HEK293 (cell line): Measurements from ENCODE around the gene CYP27B1.
A peak's percentile ranks its signal among the peaks of the same experiment; 100 is the strongest.

Experiments
- CTCF ChIA-PET: fragments of 350-600 bp; formaldehyde crosslinking; extraction: SDS; loops from one replicate; lab custom pipeline; 2021; ENCODE audit warnings: antibody characterized with exemption; lab: Yijun Ruan, JAX
- POLR2A ChIA-PET: fragments of 300-600 bp; formaldehyde crosslinking; extraction: SDS; loops from one replicate; lab custom pipeline; 2020; ENCODE audit warnings: antibody characterized with exemption, inconsistent platforms; lab: Yijun Ruan, JAX
- H3K27ac ChIP-seq: fragments of 200-500 bp; sonication (Bioruptor generic); 2 replicates; pipeline ENCODE4 v1.5.1; 2014; ENCODE audit warnings: low read depth, low read length, control low read depth, inconsistent platforms; ENCODE audit errors: extremely low read depth
- H3K36me3 ChIP-seq, 2 experiments: fragments of 200-500 bp in 1 of 2; sonication (Bioruptor generic) in 1 of 2; 1 replicate in 1 of 2; 2 replicates in 1 of 2; pipeline ENCODE4 v1.5.1; 2014 to 2017; ENCODE audit warnings: inconsistent platforms in 2 of 2, low read length in 2 of 2; ENCODE audit not compliant: control insufficient read depth in 2 of 2, insufficient read depth in 1 of 2
- H3K4me1 ChIP-seq: fragments of 200-500 bp; sonication (Bioruptor generic); 2 replicates; pipeline ENCODE4 v1.5.1; 2014; ENCODE audit warnings: mild to moderate bottlenecking, low read length, inconsistent platforms; ENCODE audit not compliant: control insufficient read depth, insufficient read depth
- H3K4me3 ChIP-seq: 2 replicates; pipeline ENCODE4 v1.5.1; 2011; ENCODE audit warnings: low read depth, mild to moderate bottlenecking, control low read depth, low read length, moderate library complexity
- H3K9me3 ChIP-seq: fragments of 200-500 bp; sonication (Bioruptor generic); 2 replicates; pipeline ENCODE4 v1.5.1; 2014; ENCODE audit warnings: low read depth, low read length, inconsistent platforms; ENCODE audit not compliant: control insufficient read depth, insufficient read depth
- GLIS1 ChIP-seq: fragments of 450-650 bp; formaldehyde crosslinking; IDR thresholded peaks from 2 replicates; pipeline ENCODE4 v1.5.1; 2016; ENCODE audit warnings: missing biosample characterization, missing genetic modification characterization
- PRDM6 ChIP-seq: fragments of 450-650 bp; formaldehyde crosslinking; IDR thresholded peaks from 2 replicates; pipeline ENCODE4 v1.5.1; 2017; ENCODE audit warnings: missing biosample characterization, missing genetic modification characterization
- SALL2 ChIP-seq: fragments of 450-650 bp; formaldehyde crosslinking; IDR thresholded peaks from 2 replicates; pipeline ENCODE4 v1.5.0; 2017; ENCODE audit warnings: missing biosample characterization, mild to moderate bottlenecking, missing genetic modification characterization, borderline replicate concordance
- SP3 ChIP-seq: fragments of 450-650 bp; formaldehyde crosslinking; IDR thresholded peaks from 2 replicates; pipeline ENCODE4 v1.5.1; 2016; ENCODE audit warnings: missing biosample characterization, missing genetic modification characterization
- ZNF112 ChIP-seq: fragments of 450-650 bp; formaldehyde crosslinking; IDR thresholded peaks from 2 replicates; pipeline ENCODE4 v1.5.0; 2017; ENCODE audit warnings: missing biosample characterization, missing genetic modification characterization
- ZNF221 ChIP-seq: fragments of 450-650 bp; formaldehyde crosslinking; IDR thresholded peaks from 2 replicates; pipeline ENCODE4 v1.5.1; 2017; ENCODE audit warnings: missing biosample characterization, missing genetic modification characterization, borderline replicate concordance
- ZNF26 ChIP-seq: fragments of 450-650 bp; formaldehyde crosslinking; IDR thresholded peaks from 2 replicates; pipeline ENCODE4 v1.5.1; 2016; ENCODE audit warnings: missing biosample characterization, missing genetic modification characterization
- ZNF302 ChIP-seq: fragments of 450-650 bp; formaldehyde crosslinking; IDR thresholded peaks from 2 replicates; pipeline ENCODE4 v1.5.1; 2016; ENCODE audit warnings: missing biosample characterization, missing genetic modification characterization, low read depth
- ZXDB ChIP-seq: fragments of 450-650 bp; formaldehyde crosslinking; IDR thresholded peaks from 2 replicates; pipeline ENCODE4 v1.5.1; 2016; ENCODE audit warnings: missing biosample characterization, missing genetic modification characterization
- TF ChIP-seq, protein P1 (sequence below): fragments of 450-650 bp; formaldehyde crosslinking; IDR thresholded peaks from 2 replicates; pipeline ENCODE4 v1.5.1; 2016; ENCODE audit warnings: missing biosample characterization, missing genetic modification characterization
- TF ChIP-seq, protein P2 (sequence below): fragments of 450-650 bp; formaldehyde crosslinking; IDR thresholded peaks from 2 replicates; pipeline ENCODE4 v1.5.1; 2016; ENCODE audit warnings: missing biosample characterization, missing genetic modification characterization, low read depth
- TF ChIP-seq, protein P3 (sequence below): fragments of 450-650 bp; formaldehyde crosslinking; IDR thresholded peaks from 2 replicates; pipeline ENCODE4 v1.5.1; 2016; ENCODE audit warnings: missing biosample characterization, missing genetic modification characterization
- TF ChIP-seq, protein P4 (sequence below): fragments of 450-650 bp; formaldehyde crosslinking; IDR thresholded peaks from 2 replicates; pipeline ENCODE4 v1.5.1; 2016; ENCODE audit warnings: missing biosample characterization, missing genetic modification characterization
- TF ChIP-seq, protein P5 (sequence below): fragments of 450-650 bp; formaldehyde crosslinking; IDR thresholded peaks from 2 replicates; pipeline ENCODE4; 2016; ENCODE audit warnings: missing biosample characterization, missing genetic modification characterization

CYP27B1 gene

GRCh38 chr12:57800965-57801364 lies 34.1 kb upstream of the CYP27B1 start (continued):
- TF ChIP-seq SP3, result no peak
- no peak for TF ChIP-seq ZNF112 (tag by site-specific recombination)
- TF ChIP-seq, protein P1, sequence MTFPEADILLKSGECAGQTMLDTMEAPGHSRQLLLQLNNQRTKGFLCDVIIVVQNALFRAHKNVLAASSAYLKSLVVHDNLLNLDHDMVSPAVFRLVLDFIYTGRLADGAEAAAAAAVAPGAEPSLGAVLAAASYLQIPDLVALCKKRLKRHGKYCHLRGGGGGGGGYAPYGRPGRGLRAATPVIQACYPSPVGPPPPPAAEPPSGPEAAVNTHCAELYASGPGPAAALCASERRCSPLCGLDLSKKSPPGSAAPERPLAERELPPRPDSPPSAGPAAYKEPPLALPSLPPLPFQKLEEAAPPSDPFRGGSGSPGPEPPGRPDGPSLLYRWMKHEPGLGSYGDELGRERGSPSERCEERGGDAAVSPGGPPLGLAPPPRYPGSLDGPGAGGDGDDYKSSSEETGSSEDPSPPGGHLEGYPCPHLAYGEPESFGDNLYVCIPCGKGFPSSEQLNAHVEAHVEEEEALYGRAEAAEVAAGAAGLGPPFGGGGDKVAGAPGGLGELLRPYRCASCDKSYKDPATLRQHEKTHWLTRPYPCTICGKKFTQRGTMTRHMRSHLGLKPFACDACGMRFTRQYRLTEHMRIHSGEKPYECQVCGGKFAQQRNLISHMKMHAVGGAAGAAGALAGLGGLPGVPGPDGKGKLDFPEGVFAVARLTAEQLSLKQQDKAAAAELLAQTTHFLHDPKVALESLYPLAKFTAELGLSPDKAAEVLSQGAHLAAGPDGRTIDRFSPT (tag by site-specific recombination), result no peak

GRCh38 chr12:57797933-57798332 lies 31.1 kb upstream of the CYP27B1 start:
- TF ChIP-seq ZNF26, result no peak
- TF ChIP-seq, protein P2, sequence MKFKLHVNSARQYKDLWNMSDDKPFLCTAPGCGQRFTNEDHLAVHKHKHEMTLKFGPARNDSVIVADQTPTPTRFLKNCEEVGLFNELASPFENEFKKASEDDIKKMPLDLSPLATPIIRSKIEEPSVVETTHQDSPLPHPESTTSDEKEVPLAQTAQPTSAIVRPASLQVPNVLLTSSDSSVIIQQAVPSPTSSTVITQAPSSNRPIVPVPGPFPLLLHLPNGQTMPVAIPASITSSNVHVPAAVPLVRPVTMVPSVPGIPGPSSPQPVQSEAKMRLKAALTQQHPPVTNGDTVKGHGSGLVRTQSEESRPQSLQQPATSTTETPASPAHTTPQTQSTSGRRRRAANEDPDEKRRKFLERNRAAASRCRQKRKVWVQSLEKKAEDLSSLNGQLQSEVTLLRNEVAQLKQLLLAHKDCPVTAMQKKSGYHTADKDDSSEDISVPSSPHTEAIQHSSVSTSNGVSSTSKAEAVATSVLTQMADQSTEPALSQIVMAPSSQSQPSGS, result 0 out of 2 replicates have a peak, but pooled peaks have one; percentile 16
- TF ChIP-seq, protein P3, sequence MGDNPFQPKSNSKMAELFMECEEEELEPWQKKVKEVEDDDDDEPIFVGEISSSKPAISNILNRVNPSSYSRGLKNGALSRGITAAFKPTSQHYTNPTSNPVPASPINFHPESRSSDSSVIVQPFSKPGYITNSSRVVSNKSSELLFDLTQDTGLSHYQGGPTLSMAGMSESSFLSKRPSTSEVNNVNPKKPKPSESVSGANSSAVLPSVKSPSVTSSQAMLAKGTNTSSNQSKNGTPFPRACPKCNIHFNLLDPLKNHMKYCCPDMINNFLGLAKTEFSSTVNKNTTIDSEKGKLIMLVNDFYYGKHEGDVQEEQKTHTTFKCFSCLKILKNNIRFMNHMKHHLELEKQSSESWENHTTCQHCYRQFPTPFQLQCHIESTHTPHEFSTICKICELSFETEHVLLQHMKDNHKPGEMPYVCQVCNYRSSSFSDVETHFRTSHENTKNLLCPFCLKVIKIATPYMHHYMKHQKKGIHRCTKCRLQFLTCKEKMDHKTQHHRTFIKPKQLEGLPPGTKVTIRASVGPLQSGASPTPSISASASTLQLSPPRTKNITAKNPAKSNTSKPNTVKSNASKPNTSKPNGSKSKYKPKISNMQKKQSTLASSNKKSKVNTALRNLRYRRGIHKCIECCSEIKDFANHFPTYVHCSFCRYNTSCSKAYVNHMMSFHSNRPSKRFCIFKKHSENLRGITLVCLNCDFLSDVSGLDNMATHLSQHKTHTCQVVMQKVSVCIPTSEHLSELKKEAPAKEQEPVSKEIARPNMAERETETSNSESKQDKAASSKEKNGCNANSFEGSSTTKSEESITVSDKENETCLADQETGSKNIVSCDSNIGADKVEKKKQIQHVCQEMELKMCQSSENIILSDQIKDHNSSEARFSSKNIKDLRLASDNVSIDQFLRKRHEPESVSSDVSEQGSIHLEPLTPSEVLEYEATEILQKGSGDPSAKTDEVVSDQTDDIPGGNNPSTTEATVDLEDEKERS (tag by site-specific recombination), result no peak
- ChIA-PET CTCF (interaction anchor here (4.2 kb wide), 1 partner anchor 16 kb away, joined by 19 read pairs; the partner anchor contains the start of gene TSFM), POLR2A (no interaction called here)
- no peak overlapping the region for H3K4me3 ChIP-seq
- no peaks in the 10 kb centered on the region for H3K4me1 ChIP-seq
- H3K27ac ChIP-seq, result no peak overlapping the region
- no peaks in the 10 kb centered on the region for H3K9me3 ChIP-seq
- H3K36me3 ChIP-seq, result peaks cover 25 to 77% of the 10 kb centered on the region in 2 experiments

GRCh38 chr12:57796996-57797395 lies 30.1 kb upstream of the CYP27B1 start:
- Histone ChIP-seq H3K9me3 (no peaks in the 10 kb centered on the region), H3K4me1 (no peaks in the 10 kb centered on the region), H3K4me3 (no peak overlapping the region), H3K27ac (no peak overlapping the region), H3K36me3 (peaks cover 34 to 80% of the 10 kb centered on the region in 2 experiments)
- ChIA-PET CTCF (interaction anchor here (0.6 to 4.2 kb wide), 2 partner anchors 12 to 15 kb away, joined by 5 to 19 read pairs; partner anchors contain the start of gene TSFM), POLR2A (interaction anchor here (1.5 kb wide), 1 partner anchor 37 kb away, joined by 3 read pairs; no protein-coding TSS in a partner anchor)
- TF ChIP-seq ZNF302 (tag by site-specific recombination), result no peak
- TF ChIP-seq ZXDB, result no peak
- TF ChIP-seq, protein P4, sequence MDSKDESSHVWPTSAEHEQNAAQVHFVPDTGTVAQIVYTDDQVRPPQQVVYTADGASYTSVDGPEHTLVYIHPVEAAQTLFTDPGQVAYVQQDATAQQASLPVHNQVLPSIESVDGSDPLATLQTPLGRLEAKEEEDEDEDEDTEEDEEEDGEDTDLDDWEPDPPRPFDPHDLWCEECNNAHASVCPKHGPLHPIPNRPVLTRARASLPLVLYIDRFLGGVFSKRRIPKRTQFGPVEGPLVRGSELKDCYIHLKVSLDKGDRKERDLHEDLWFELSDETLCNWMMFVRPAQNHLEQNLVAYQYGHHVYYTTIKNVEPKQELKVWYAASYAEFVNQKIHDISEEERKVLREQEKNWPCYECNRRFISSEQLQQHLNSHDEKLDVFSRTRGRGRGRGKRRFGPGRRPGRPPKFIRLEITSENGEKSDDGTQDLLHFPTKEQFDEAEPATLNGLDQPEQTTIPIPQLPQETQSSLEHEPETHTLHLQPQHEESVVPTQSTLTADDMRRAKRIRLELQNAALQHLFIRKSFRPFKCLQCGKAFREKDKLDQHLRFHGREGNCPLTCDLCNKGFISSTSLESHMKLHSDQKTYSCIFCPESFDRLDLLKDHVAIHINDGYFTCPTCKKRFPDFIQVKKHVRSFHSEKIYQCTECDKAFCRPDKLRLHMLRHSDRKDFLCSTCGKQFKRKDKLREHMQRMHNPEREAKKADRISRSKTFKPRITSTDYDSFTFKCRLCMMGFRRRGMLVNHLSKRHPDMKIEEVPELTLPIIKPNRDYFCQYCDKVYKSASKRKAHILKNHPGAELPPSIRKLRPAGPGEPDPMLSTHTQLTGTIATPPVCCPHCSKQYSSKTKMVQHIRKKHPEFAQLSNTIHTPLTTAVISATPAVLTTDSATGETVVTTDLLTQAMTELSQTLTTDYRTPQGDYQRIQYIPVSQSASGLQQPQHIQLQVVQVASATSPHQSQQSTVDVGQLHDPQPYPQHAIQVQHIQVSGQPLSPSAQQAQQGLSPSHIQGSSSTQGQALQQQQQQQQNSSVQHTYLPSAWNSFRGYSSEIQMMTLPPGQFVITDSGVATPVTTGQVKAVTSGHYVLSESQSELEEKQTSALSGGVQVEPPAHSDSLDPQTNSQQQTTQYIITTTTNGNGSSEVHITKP (tag by site-specific recombination), result no peak
- no peak for TF ChIP-seq PRDM6
- no peak for TF ChIP-seq GLIS1
- TF ChIP-seq ZNF221 (tag by site-specific recombination), result no peak
- TF ChIP-seq, protein P5, sequence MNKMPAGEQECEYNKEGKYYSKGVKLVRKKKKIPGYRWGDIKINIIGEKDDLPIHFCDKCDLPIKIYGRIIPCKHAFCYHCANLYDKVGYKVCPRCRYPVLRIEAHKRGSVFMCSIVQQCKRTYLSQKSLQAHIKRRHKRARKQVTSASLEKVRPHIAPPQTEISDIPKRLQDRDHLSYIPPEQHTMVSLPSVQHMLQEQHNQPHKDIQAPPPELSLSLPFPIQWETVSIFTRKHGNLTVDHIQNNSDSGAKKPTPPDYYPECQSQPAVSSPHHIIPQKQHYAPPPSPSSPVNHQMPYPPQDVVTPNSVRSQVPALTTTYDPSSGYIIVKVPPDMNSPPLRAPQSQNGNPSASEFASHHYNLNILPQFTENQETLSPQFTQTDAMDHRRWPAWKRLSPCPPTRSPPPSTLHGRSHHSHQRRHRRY (tag by site-specific recombination), result no peak
- TF ChIP-seq SALL2 (tag by site-specific recombination), result no peak
